PC-3 (cell line): Measurements from ENCODE around the gene SULT2B1. TPM values are rescaled to one million over a fixed set of nuclear protein-coding genes. Genes with fewer than 3 reads are reported as not detected.

Experiments
- ATAC-seq: fragments of 200-7000 bp; cut with Tn5 transposase; 2 replicates; pipeline ENCODE4 v1.9.1; 2020; ENCODE audit warnings: mild to moderate bottlenecking, moderate library complexity
- BruUV-seq: library from RNA; stranded (reverse); fragments of 400-500 nt; replicated peaks from 2 replicates; lab custom pipeline; 2021; lab: Mats Ljungman, UMichigan
- CTCF ChIA-PET: fragments of 300-600 bp; sonication (Branson Sonifier 250); formaldehyde crosslinking; loops from one replicate; lab custom pipeline; 2022; ENCODE audit warnings: antibody characterized with exemption; lab: Charles Lee
- POLR2A ChIA-PET: fragments of 300-600 bp; sonication (Branson Sonifier 250); formaldehyde crosslinking; loops from one replicate; lab custom pipeline; 2022; ENCODE audit warnings: antibody characterized with exemption; ENCODE audit not compliant: unreplicated experiment; lab: Charles Lee
- DNase-seq: peaks from one replicate; pipeline ENCODE4 v3.0.0-alpha.2; 2015
- H2AFZ ChIP-seq: fragments of 300-600 bp; sonication (generic); 2 replicates; pipeline ENCODE4 v1.6.0; 2016; ENCODE audit warnings: antibody characterized with exemption, low read length
- H3F3A ChIP-seq: fragments of 300-600 bp; sonication (generic); one replicate; pipeline ENCODE4 v1.6.0; 2017; ENCODE audit warnings: antibody characterized with exemption, low read length, control low read depth, mild to moderate bottlenecking; ENCODE audit not compliant: unreplicated experiment
- H3K27ac ChIP-seq: fragments of 300-600 bp; sonication (generic); 2 replicates; pipeline ENCODE4 v1.5.1; 2016; ENCODE audit warnings: mild to moderate bottlenecking, low read length
- H3K27me3 ChIP-seq: fragments of 300-600 bp; sonication (generic); 2 replicates; pipeline ENCODE4 v1.6.1; 2016; ENCODE audit warnings: low read length, mixed read lengths
- H3K36me3 ChIP-seq: fragments of 300-600 bp; sonication (generic); 2 replicates; pipeline ENCODE4 v1.6.1; 2016; ENCODE audit warnings: low read depth, mixed run types, low read length, mixed read lengths
- H3K4me1 ChIP-seq: fragments of 300-600 bp; sonication (generic); 2 replicates; pipeline ENCODE4 v1.5.1; 2016; ENCODE audit warnings: low read length; ENCODE audit not compliant: insufficient read depth
- H3K4me2 ChIP-seq: fragments of 300-600 bp; sonication (generic); 2 replicates; pipeline ENCODE4 v1.6.0; 2016; ENCODE audit warnings: low read length
- H3K4me3 ChIP-seq: fragments of 300-600 bp; sonication (generic); 2 replicates; pipeline ENCODE4 v1.5.1; 2016; ENCODE audit warnings: mild to moderate bottlenecking, low read length, mixed read lengths
- H3K79me2 ChIP-seq: fragments of 300-600 bp; sonication (generic); 2 replicates; pipeline ENCODE4 v1.6.1; 2017; ENCODE audit warnings: low read length, mixed read lengths
- H3K9ac ChIP-seq: fragments of 300-600 bp; sonication (generic); 2 replicates; pipeline ENCODE4 v1.6.0; 2016; ENCODE audit warnings: mild to moderate bottlenecking, low read length
- H3K9me2 ChIP-seq: fragments of 300-600 bp; sonication (generic); replicated peaks from 2 replicates; pipeline ENCODE4 v1.6.1; 2016; ENCODE audit warnings: mixed run types, low read length, mixed read lengths
- H3K9me3 ChIP-seq: fragments of 300-600 bp; sonication (generic); 2 replicates; pipeline ENCODE4 v1.6.1; 2016; ENCODE audit warnings: low read length, mixed read lengths
- H4K20me1 ChIP-seq: fragments of 300-600 bp; sonication (generic); 2 replicates; pipeline ENCODE4 v1.6.1; 2016; ENCODE audit warnings: low read length, mixed read lengths
- CTCF ChIP-seq: fragments of 300-600 bp; sonication (generic); conservative IDR thresholded peaks from 2 replicates; pipeline ENCODE4 v1.5.1; 2017; ENCODE audit warnings: antibody characterized with exemption, low read depth, mild to moderate bottlenecking, low read length
- EZH2 ChIP-seq: fragments of 300-600 bp; sonication (generic); IDR thresholded peaks from one replicate; pipeline ENCODE4 v1.6.1; 2017; ENCODE audit warnings: antibody characterized with exemption, mild to moderate bottlenecking, low read length; ENCODE audit not compliant: unreplicated experiment
- EZH2phosphoT487 ChIP-seq: fragments of 300-600 bp; sonication (generic); IDR thresholded peaks from 2 replicates; pipeline ENCODE4 v1.6.1; 2018; ENCODE audit warnings: mild to moderate bottlenecking, antibody characterized with exemption, low read length, borderline replicate concordance
- intact Hi-C: fragments of 100-400 bp; cut with micrococcal nuclease; formaldehyde crosslinking; loops from 2 replicates; pipeline ENCODE4 v1.9.0; 2023
- total RNA-seq: library from RNA; depleted of rRNA; stranded (reverse); fragments of >200 nt; gene quantifications from 2 replicates; pipeline ENCODE4 v1.2.3, GENCODE V29; 2014

Gene SULT2B1
- total RNA-seq, 1 experiment from 2014 or later = 6.7 TPM

- Histone ChIP-seq H3K4me3 (no peak overlapping the region), H3F3A (no peaks in the 10 kb centered on the region), H3K4me2 (no peak overlapping the region), H3K9me2 (no peaks in the 10 kb centered on the region), H2AFZ (no peak overlapping the region), H4K20me1 (no peaks in the 10 kb centered on the region), H3K36me3 (no peaks in the 10 kb centered on the region), H3K9me3 (no peaks in the 10 kb centered on the region), H3K79me2 (no peaks in the 10 kb centered on the region), H3K9ac (no peak overlapping the region), H3K27me3 (no peaks in the 10 kb centered on the region), H3K4me1 (no peaks in the 10 kb centered on the region), H3K27ac (no peak overlapping the region)
- ChIA-PET CTCF (interaction anchor here (0.6 kb wide), 1 partner anchor 92 kb away, joined by 12 read pairs; no protein-coding TSS in a partner anchor), POLR2A (no interaction called here)
- no TSS peak for BruUV-seq
- intact Hi-C loops = no loop called here
- no peak for ATAC-seq
- no peak for DNase-seq
- TF ChIP-seq CTCF (no peak), EZH2 (no peak), EZH2phosphoT487 (no peak)
Measured at GRCh38 chr19:48607359-48607755, 55.4 kb downstream of the SULT2B1 start.

- H3K36me3 ChIP-seq = no peaks in the 10 kb centered on the region
- no TSS peak for BruUV-seq
- H2AFZ ChIP-seq = 0 out of 2 replicates have a peak overlapping the region, but pooled peaks have one; percentile 50
- no peak overlapping the region for H3K4me3 ChIP-seq
- no peaks in the 10 kb centered on the region for H3K9me3 ChIP-seq
- no peaks in the 10 kb centered on the region for H3K79me2 ChIP-seq
- no peak overlapping the region for H3K4me2 ChIP-seq
- peak; percentile 35 for DNase-seq
- intact Hi-C loops = no loop called here
- no peaks in the 10 kb centered on the region for H3K27me3 ChIP-seq
- H3K27ac ChIP-seq = no peak overlapping the region
- no peaks in the 10 kb centered on the region for H3K9me2 ChIP-seq
- no peaks in the 10 kb centered on the region for H3F3A ChIP-seq
- no peaks in the 10 kb centered on the region for H3K4me1 ChIP-seq
- ChIA-PET CTCF (interaction anchor here (0.7 to 1.0 kb wide), 2 partner anchors 25 to 55 kb away, joined by 4 to 5 read pairs; no protein-coding TSS in a partner anchor), POLR2A (no interaction called here)
- H4K20me1 ChIP-seq = no peaks in the 10 kb centered on the region
- ATAC-seq = peak; percentile 78
- H3K9ac ChIP-seq = no peak overlapping the region
- no peak for TF ChIP-seq EZH2phosphoT487
- TF ChIP-seq CTCF = peak; percentile 55
Measured at GRCh38 chr19:48608798-48609263, 56.9 kb downstream of the SULT2B1 start.

- no peaks in the 10 kb centered on the region for H3K9me3 ChIP-seq
- H3K9me2 ChIP-seq = no peaks in the 10 kb centered on the region
- no peaks in the 10 kb centered on the region for H4K20me1 ChIP-seq
- no peaks in the 10 kb centered on the region for H3K4me1 ChIP-seq
- no peaks in the 10 kb centered on the region for H3K27me3 ChIP-seq
- TF ChIP-seq EZH2 = no peak
- no peak for TF ChIP-seq CTCF
- no peak for TF ChIP-seq EZH2phosphoT487
- BruUV-seq = no TSS peak
- no peaks in the 10 kb centered on the region for H3K79me2 ChIP-seq
- DNase-seq (no peak), ATAC-seq (no peak)
- POLR2A ChIA-PET = no interaction called here
- CTCF ChIA-PET = interaction anchor here (0.7 to 1.0 kb wide), 2 partner anchors 25 to 56 kb away, joined by 4 to 5 read pairs; no protein-coding TSS in a partner anchor
- H3F3A ChIP-seq = no peaks in the 10 kb centered on the region
- no peak overlapping the region for H3K9ac ChIP-seq
- H3K4me3 ChIP-seq = no peak overlapping the region
- no peak overlapping the region for H3K4me2 ChIP-seq
- intact Hi-C loops = no loop called here
- H2AFZ ChIP-seq = no peak overlapping the region
- H3K36me3 ChIP-seq = no peaks in the 10 kb centered on the region
- no peak overlapping the region for H3K27ac ChIP-seq
Measured at GRCh38 chr19:48609571-48610108, 57.7 kb downstream of the SULT2B1 start.
